GM23338 (cell line): ENCODE measurements around the gene NNMT. TPM values are rescaled to one million over a fixed set of nuclear protein-coding genes. Genes with fewer than 3 reads are reported as not detected.

Experiments used
- CTCF ChIP-seq, 2 experiments: fragments of 200-600 bp in 1 of 2; sonication (generic) in 1 of 2; conservative IDR thresholded peaks; 2 replicates each; pipeline versions ENCODE4 v1.5.1 to v1.6.1; 2016 to 2017; ENCODE audit warnings: antibody characterized with exemption in 2 of 2, low read depth in 2 of 2, mild to moderate bottlenecking in 2 of 2, moderate library complexity in 1 of 2
- ETS1 ChIP-seq: IDR thresholded peaks from 2 replicates; pipeline ENCODE4 v1.6.1; 2016; ENCODE audit warnings: antibody characterized with exemption
- EZH2 ChIP-seq: fragments of 200-600 bp; sonication (generic); IDR thresholded peaks from one replicate; pipeline ENCODE4 v1.8.0; 2017; ENCODE audit warnings: antibody characterized with exemption, mild to moderate bottlenecking, low read depth; ENCODE audit not compliant: unreplicated experiment
- EZH2phosphoT487 ChIP-seq: fragments of 200-600 bp; sonication (generic); IDR thresholded peaks from one replicate; pipeline ENCODE4 v1.8.1; 2018; ENCODE audit warnings: antibody characterized with exemption; ENCODE audit not compliant: unreplicated experiment
- JUNB ChIP-seq: IDR thresholded peaks from one replicate; pipeline ENCODE4 v1.6.1; 2016; ENCODE audit warnings: antibody characterized with exemption; ENCODE audit not compliant: unreplicated experiment
- REST ChIP-seq: IDR thresholded peaks from one replicate; pipeline ENCODE4 v1.6.1; 2018; ENCODE audit warnings: antibody characterized with exemption; ENCODE audit not compliant: unreplicated experiment
- STAT1 ChIP-seq: IDR thresholded peaks from one replicate; pipeline ENCODE4 v1.6.1; 2016; ENCODE audit warnings: antibody characterized with exemption; ENCODE audit not compliant: unreplicated experiment
- ZNF114 ChIP-seq: fragments of 250-450 bp; sonication (Bioruptor Pico); IDR thresholded peaks from 2 replicates; pipeline ENCODE4 v1.5.0; 2020; ENCODE audit warnings: mild to moderate bottlenecking, moderate library complexity
- ZNF331 ChIP-seq: fragments of 250-450 bp; sonication (Bioruptor Pico); IDR thresholded peaks from 2 replicates; pipeline ENCODE4 v1.5.0; 2020; ENCODE audit warnings: low read depth, mild to moderate bottlenecking, moderate library complexity
- polyA plus RNA-seq: library from polyadenylated mRNA; unstranded; fragments of >200 nt; fragmentation: Nextera tagmentation; extraction: Ambion mirVana; gene quantifications from 2 replicates; pipeline ENCODE4 v1.2.1, GENCODE V29; 2016
- total RNA-seq: library from RNA; depleted of rRNA; stranded (reverse); fragments of >200 nt; shearing (Covaris generic); gene quantifications from 2 replicates; pipeline ENCODE4 v1.2.3, GENCODE V29; 2014
- TF ChIP-seq, protein P1 (sequence below): fragments of 250-450 bp; sonication (Bioruptor Pico); IDR thresholded peaks from 2 replicates; pipeline ENCODE4 v1.5.0; 2020; ENCODE audit warnings: mild to moderate bottlenecking, moderate library complexity

NNMT gene
- total and polyA plus RNA-seq, 2 experiments from 2014 or later = 0.40 TPM; not detected in 1

GRCh38 chr11:114311946-114312345 lies 15.7 kb downstream of the NNMT start (continued):
- TF ChIP-seq, protein P1, sequence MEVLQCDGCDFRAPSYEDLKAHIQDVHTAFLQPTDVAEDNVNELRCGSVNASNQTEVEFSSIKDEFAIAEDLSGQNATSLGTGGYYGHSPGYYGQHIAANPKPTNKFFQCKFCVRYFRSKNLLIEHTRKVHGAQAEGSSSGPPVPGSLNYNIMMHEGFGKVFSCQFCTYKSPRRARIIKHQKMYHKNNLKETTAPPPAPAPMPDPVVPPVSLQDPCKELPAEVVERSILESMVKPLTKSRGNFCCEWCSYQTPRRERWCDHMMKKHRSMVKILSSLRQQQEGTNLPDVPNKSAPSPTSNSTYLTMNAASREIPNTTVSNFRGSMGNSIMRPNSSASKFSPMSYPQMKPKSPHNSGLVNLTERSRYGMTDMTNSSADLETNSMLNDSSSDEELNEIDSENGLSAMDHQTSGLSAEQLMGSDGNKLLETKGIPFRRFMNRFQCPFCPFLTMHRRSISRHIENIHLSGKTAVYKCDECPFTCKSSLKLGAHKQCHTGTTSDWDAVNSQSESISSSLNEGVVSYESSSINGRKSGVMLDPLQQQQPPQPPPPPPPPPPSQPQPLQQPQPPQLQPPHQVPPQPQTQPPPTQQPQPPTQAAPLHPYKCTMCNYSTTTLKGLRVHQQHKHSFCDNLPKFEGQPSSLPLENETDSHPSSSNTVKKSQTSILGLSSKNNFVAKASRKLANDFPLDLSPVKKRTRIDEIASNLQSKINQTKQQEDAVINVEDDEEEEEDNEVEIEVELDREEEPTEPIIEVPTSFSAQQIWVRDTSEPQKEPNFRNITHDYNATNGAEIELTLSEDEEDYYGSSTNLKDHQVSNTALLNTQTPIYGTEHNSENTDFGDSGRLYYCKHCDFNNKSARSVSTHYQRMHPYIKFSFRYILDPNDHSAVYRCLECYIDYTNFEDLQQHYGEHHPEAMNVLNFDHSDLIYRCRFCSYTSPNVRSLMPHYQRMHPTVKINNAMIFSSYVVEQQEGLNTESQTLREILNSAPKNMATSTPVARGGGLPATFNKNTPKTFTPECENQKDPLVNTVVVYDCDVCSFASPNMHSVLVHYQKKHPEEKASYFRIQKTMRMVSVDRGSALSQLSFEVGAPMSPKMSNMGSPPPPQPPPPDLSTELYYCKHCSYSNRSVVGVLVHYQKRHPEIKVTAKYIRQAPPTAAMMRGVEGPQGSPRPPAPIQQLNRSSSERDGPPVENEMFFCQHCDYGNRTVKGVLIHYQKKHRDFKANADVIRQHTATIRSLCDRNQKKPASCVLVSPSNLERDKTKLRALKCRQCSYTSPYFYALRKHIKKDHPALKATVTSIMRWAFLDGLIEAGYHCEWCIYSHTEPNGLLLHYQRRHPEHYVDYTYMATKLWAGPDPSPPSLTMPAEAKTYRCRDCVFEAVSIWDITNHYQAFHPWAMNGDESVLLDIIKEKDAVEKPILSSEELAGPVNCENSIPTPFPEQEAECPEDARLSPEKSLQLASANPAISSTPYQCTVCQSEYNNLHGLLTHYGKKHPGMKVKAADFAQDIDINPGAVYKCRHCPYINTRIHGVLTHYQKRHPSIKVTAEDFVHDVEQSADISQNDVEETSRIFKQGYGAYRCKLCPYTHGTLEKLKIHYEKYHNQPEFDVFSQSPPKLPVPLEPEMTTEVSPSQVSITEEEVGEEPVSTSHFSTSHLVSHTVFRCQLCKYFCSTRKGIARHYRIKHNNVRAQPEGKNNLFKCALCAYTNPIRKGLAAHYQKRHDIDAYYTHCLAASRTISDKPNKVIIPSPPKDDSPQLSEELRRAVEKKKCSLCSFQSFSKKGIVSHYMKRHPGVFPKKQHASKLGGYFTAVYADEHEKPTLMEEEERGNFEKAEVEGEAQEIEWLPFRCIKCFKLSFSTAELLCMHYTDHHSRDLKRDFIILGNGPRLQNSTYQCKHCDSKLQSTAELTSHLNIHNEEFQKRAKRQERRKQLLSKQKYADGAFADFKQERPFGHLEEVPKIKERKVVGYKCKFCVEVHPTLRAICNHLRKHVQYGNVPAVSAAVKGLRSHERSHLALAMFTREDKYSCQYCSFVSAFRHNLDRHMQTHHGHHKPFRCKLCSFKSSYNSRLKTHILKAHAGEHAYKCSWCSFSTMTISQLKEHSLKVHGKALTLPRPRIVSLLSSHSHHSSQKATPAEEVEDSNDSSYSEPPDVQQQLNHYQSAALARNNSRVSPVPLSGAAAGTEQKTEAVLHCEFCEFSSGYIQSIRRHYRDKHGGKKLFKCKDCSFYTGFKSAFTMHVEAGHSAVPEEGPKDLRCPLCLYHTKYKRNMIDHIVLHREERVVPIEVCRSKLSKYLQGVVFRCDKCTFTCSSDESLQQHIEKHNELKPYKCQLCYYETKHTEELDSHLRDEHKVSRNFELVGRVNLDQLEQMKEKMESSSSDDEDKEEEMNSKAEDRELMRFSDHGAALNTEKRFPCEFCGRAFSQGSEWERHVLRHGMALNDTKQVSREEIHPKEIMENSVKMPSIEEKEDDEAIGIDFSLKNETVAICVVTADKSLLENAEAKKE (CRISPR knock-in tag) = no peak
- no peak for TF ChIP-seq CTCF (conservative IDR thresholded peaks at IDR 0.05; ENCODE audit: low read depth in 2 of 2)
- no peak for TF ChIP-seq ZNF331 (CRISPR knock-in tag)
- TF ChIP-seq ZNF114 (CRISPR knock-in tag) = no peak
- TF ChIP-seq REST = no peak
- TF ChIP-seq STAT1 = no peak
- TF ChIP-seq ETS1 = no peak
- TF ChIP-seq JUNB = no peak
- TF ChIP-seq EZH2 = no peak
- no peak for TF ChIP-seq EZH2phosphoT487
